Thyroid gland (tissue), 4 donors: ENCODE measurements around the gene CHN2. TPM values are rescaled to one million over a fixed set of nuclear protein-coding genes. Genes with fewer than 3 reads are reported as not detected.
A peak's percentile ranks its signal among the peaks of the same experiment; 100 is the strongest.

Source experiments
- DNase-seq, 2 donors: peaks; one replicate each; pipeline ENCODE4 v3.0.0-alpha.2; 2019
- H3K27ac ChIP-seq, 3 donors: fragments of 200-600 bp; sonication (generic); 1 replicate in 2 of 3; 2 replicates in 1 of 3; pipeline ENCODE4 v1.5.1; 2016 to 2019; ENCODE audit warnings: mild to moderate bottlenecking in 1 of 3, moderate library complexity in 1 of 3
- H3K27me3 ChIP-seq: fragments of 200-600 bp; sonication (generic); one replicate; pipeline ENCODE4 v1.5.1; 2019
- H3K36me3 ChIP-seq, 2 donors: fragments of 200-600 bp; sonication (generic); one replicate each; pipeline ENCODE4 v1.5.1; 2016 to 2019
- H3K4me1 ChIP-seq, 2 donors: fragments of 200-600 bp; sonication (generic); one replicate each; pipeline ENCODE4 v1.5.1; 2017 to 2019
- H3K4me3 ChIP-seq, 3 donors: fragments of 200-600 bp; sonication (generic); replicated peaks in 1 of 3; 1 replicate in 2 of 3; 2 replicates in 1 of 3; pipeline ENCODE4 v1.5.1; 2016; ENCODE audit warnings: mild to moderate bottlenecking in 1 of 3
- H3K9me3 ChIP-seq: fragments of 200-600 bp; sonication (generic); one replicate; pipeline ENCODE4 v1.5.1; 2017
- CTCF ChIP-seq, 6 experiments: fragments of 200-600 bp in 3 of 6; fragments of 450-650 bp in 3 of 6; sonication (generic) in 3 of 6; IDR thresholded peaks; one replicate each; pipeline ENCODE4 v1.5.1; 2016 to 2019; ENCODE audit warnings: antibody characterized with exemption in 6 of 6, mild to moderate bottlenecking in 2 of 6, inconsistent platforms in 1 of 6, moderate library complexity in 1 of 6
- POLR2A ChIP-seq, 2 donors: fragments of 450-650 bp; IDR thresholded peaks; one replicate each; pipeline ENCODE4 v1.6.1; 2017; ENCODE audit warnings: antibody characterized with exemption in 2 of 2, mild to moderate bottlenecking in 2 of 2, moderate library complexity in 1 of 2
- WGBS, 2 donors: methylation state at CpG; one replicate each; pipeline ENCODE4 v1.1.5; 2017; 5-methylcytosine and 5-hydroxymethylcytosine counted together
- intact Hi-C: fragments of 100-400 bp; cut with DNase I; formaldehyde crosslinking; loops from one replicate; pipeline ENCODE4 v1.15.1; 2023
- total RNA-seq, 4 donors: library from RNA; depleted of rRNA; stranded (reverse); fragments of >200 nt; gene quantifications; one replicate each; pipeline ENCODE4 v1.2.3, GENCODE V29; 2016

CHN2 gene
- total RNA-seq, 4 donors from 2014 or later: 11.7 to 54.3 (median 41.4) TPM

GRCh38 chr7:29499932-29500331 is 305.4 kb downstream of the CHN2 start:
- H3K27ac ChIP-seq: no peak overlapping the region
- H3K4me1 ChIP-seq: no peaks in the 10 kb centered on the region
- no peaks in the 10 kb centered on the region for H3K27me3 ChIP-seq
- DNase-seq: no peak
- no peak overlapping the region for H3K4me3 ChIP-seq
- no peaks in the 10 kb centered on the region for H3K36me3 ChIP-seq
- 89 to 93% methylated on average over 3 of the region's 3 CpGs for WGBS, 2 donors
- no peak for TF ChIP-seq POLR2A (IDR thresholded peaks at IDR 0.05)
- no peak for TF ChIP-seq CTCF (IDR thresholded peaks at IDR 0.05)
- intact Hi-C loops: no loop called here
- H3K9me3 ChIP-seq: no peaks in the 10 kb centered on the region

- H3K4me3 ChIP-seq: no peak overlapping the region
- H3K4me1 ChIP-seq: no peaks in the 10 kb centered on the region
- H3K9me3 ChIP-seq: no peaks in the 10 kb centered on the region
- WGBS, 2 donors: 84 to 88% methylated on average over 3 of the region's 3 CpGs
- DNase-seq: no peak
- no peaks in the 10 kb centered on the region for H3K36me3 ChIP-seq
- TF ChIP-seq POLR2A (IDR thresholded peaks at IDR 0.05) (no peak), CTCF (IDR thresholded peaks at IDR 0.05) (no peak)
- H3K27me3 ChIP-seq: no peaks in the 10 kb centered on the region
- no peak overlapping the region for H3K27ac ChIP-seq
- intact Hi-C loops: no loop called here
Observed at GRCh38 chr7:29500719-29501118, 306.1 kb downstream of the CHN2 start.

GRCh38 chr7:29502133-29502532 is 307.6 kb downstream of the CHN2 start:
- Histone ChIP-seq H3K9me3 (no peaks in the 10 kb centered on the region), H3K27ac (no peak overlapping the region), H3K4me3 (no peak overlapping the region), H3K36me3 (no peaks in the 10 kb centered on the region), H3K27me3 (no peaks in the 10 kb centered on the region), H3K4me1 (no peaks in the 10 kb centered on the region)
- no peak for TF ChIP-seq CTCF (IDR thresholded peaks at IDR 0.05)
- no peak for TF ChIP-seq POLR2A (IDR thresholded peaks at IDR 0.05)
- intact Hi-C loops: no loop called here
- WGBS, 2 donors: 84 to 93% methylated on average over 2 of the region's 2 CpGs
- DNase-seq: no peak

- no peak overlapping the region for H3K4me3 ChIP-seq
- H3K36me3 ChIP-seq: no peaks in the 10 kb centered on the region
- TF ChIP-seq POLR2A (IDR thresholded peaks at IDR 0.05) (no peak), CTCF (IDR thresholded peaks at IDR 0.05) (no peak)
- H3K27me3 ChIP-seq: no peaks in the 10 kb centered on the region
- no peak overlapping the region for H3K27ac ChIP-seq
- 83 to 96% methylated on average over 4 of the region's 4 CpGs for WGBS, 2 donors
- intact Hi-C loops: no loop called here
- no peak for DNase-seq
- no peaks in the 10 kb centered on the region for H3K9me3 ChIP-seq
- no peaks in the 10 kb centered on the region for H3K4me1 ChIP-seq
Observed at GRCh38 chr7:29505931-29506330, 311.4 kb downstream of the CHN2 start.

GRCh38 chr7:29508608-29509007 is 314.0 kb downstream of the CHN2 start:
- Histone ChIP-seq H3K36me3 (no peaks in the 10 kb centered on the region), H3K27ac (no peak overlapping the region), H3K27me3 (no peaks in the 10 kb centered on the region), H3K4me1 (no peaks in the 10 kb centered on the region), H3K9me3 (no peaks in the 10 kb centered on the region), H3K4me3 (no peak overlapping the region)
- WGBS, 2 donors: 56 to 59% methylated on average over 5 of the region's 5 CpGs
- no peak for TF ChIP-seq CTCF (IDR thresholded peaks at IDR 0.05)
- no peak for TF ChIP-seq POLR2A (IDR thresholded peaks at IDR 0.05)
- intact Hi-C loops: no loop called here
- DNase-seq: peak; percentile 40 to 42
